Uterus (tissue), 2 donors: ENCODE measurements around the gene MAP2.

Source experiments
- CTCF ChIP-seq, 4 experiments: fragments of 200-600 bp in 2 of 4; fragments of 450-650 bp in 2 of 4; sonication (generic) in 2 of 4; IDR thresholded peaks; one replicate each; pipeline ENCODE4 v1.5.1; 2016 to 2019; ENCODE audit warnings: antibody characterized with exemption in 4 of 4, mild to moderate bottlenecking in 2 of 4, moderate library complexity in 1 of 4
- POLR2A ChIP-seq, 2 donors: fragments of 450-650 bp; IDR thresholded peaks; one replicate each; pipeline ENCODE4 v1.6.1; 2016; ENCODE audit warnings: antibody characterized with exemption in 2 of 2, mild to moderate bottlenecking in 1 of 2, moderate library complexity in 1 of 2

GRCh38 chr2:209592106-209592505 is 168.3 kb downstream of the MAP2 start:
- no peak for TF ChIP-seq CTCF (IDR thresholded peaks at IDR 0.05)
- TF ChIP-seq POLR2A (IDR thresholded peaks at IDR 0.05): no peak
